Activated naive CD4-positive, alpha-beta T cell treated with anti-CD3 and anti-CD28 coated beads for 36 hours (primary cell): Measurements from ENCODE around the gene ETV3. TPM values are rescaled to one million over a fixed set of nuclear protein-coding genes. Genes with fewer than 3 reads are reported as not detected.

Experiments
- CTCF ChIA-PET: fragments of 350-600 bp; sonication (Branson Sonifier 250); formaldehyde crosslinking; loops from one replicate; lab custom pipeline; 2021; ENCODE audit warnings: antibody characterized with exemption; lab: Charles Lee
- DNase-seq: peaks from one replicate; pipeline ENCODE4 v3.0.0-alpha.2; 2020
- H3K27ac Mint-ChIP-seq: one replicate; pipeline ENCODE4 v1.8.0; 2021; ENCODE audit warnings: mild to moderate bottlenecking, mixed read lengths
- H3K27me3 Mint-ChIP-seq: one replicate; pipeline ENCODE4 v1.8.0; 2021; ENCODE audit warnings: low read depth, mixed read lengths
- H3K36me3 Mint-ChIP-seq: one replicate; pipeline ENCODE4 v1.8.0; 2021; ENCODE audit warnings: low read depth, mixed read lengths
- H3K4me1 Mint-ChIP-seq: one replicate; pipeline ENCODE4 v1.8.0; 2021; ENCODE audit warnings: low read depth, mixed read lengths
- H3K4me3 Mint-ChIP-seq: one replicate; pipeline ENCODE4 v1.8.0; 2021; ENCODE audit warnings: mild to moderate bottlenecking, moderate library complexity, mixed read lengths
- H3K9me3 Mint-ChIP-seq: one replicate; pipeline ENCODE4 v1.8.0; 2021; ENCODE audit warnings: mixed read lengths
- intact Hi-C: fragments of 100-400 bp; cut with micrococcal nuclease; formaldehyde crosslinking; loops from one replicate; pipeline ENCODE4 v1.15.1; 2023
- total RNA-seq, 2 experiments: library from RNA; stranded (reverse); gene quantifications; one replicate each; pipeline ENCODE4 v1.2.3, GENCODE V29; 2021

ETV3 gene
- total RNA-seq, 2 experiments from 2014 or later, result 23.2 to 23.3 TPM

DNA sequence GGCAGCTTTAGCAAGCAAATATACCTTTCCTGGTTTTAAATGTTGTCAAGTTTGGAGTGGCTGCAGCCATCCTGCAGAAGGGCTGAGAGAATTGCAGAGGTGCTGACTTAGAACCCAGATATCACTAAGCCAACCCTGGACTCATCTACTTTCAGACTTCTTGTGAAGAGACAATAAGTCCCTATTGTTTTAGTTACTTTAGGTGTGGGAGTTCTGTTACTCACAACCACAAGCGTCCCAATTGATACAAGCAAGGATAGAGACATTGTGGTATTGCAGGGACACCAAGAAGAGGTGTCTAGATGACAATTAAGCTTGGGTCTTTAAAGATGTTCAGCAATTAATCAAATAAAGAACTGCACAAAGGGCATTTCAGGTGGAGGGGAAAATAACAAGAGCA is 8.8 kb upstream of the ETV3 start:
- Mint-ChIP-seq H3K4me1 (peaks cover 3% of the 10 kb centered on the region), H3K4me3 (no peak overlapping the region), H3K27me3 (no peaks in the 10 kb centered on the region), H3K9me3 (no peaks in the 10 kb centered on the region), H3K36me3 (no peaks in the 10 kb centered on the region), H3K27ac (no peak overlapping the region)
- intact Hi-C loops, result no loop called here
- no peak for DNase-seq
- CTCF ChIA-PET, result interaction anchor here (0.9 to 2.4 kb wide), 3 partner anchors 9 to 57 kb away, joined by 3 to 10 read pairs (median 9); no protein-coding TSS in a partner anchor

DNA sequence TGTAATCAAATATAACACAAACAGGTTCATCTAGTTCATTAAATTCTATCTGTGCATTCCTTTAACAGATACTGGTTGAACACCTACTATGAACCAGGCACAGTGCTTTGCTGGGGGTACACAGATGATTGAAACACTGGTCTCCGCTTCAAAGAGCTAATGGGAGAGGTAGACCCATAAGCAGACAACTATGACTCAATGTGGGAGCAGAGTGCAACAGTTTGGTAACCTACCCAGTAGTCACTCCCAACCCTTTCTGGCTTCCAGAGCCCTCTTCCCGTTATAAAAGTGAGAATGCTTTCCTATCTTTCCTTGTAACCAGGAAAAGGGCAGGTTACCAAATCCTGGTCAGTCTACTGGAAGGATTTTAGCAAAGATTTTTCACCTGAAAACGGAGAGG is 8.0 kb upstream of the ETV3 start:
- Mint-ChIP-seq H3K27ac (no peak overlapping the region), H3K4me3 (no peak overlapping the region), H3K9me3 (no peaks in the 10 kb centered on the region), H3K36me3 (no peaks in the 10 kb centered on the region), H3K27me3 (no peaks in the 10 kb centered on the region), H3K4me1 (peaks cover 3% of the 10 kb centered on the region)
- intact Hi-C loops, result no loop called here
- no peak for DNase-seq
- CTCF ChIA-PET, result interaction anchor here (1.1 to 2.4 kb wide), 3 partner anchors 9 to 56 kb away, joined by 3 to 9 read pairs (median 3); no protein-coding TSS in a partner anchor

GRCh38 chr1:157145076-157145475 is 6.9 kb upstream of the ETV3 start:
- peaks cover 7% of the 10 kb centered on the region for H3K4me1 Mint-ChIP-seq
- no peaks in the 10 kb centered on the region for H3K36me3 Mint-ChIP-seq
- H3K27me3 Mint-ChIP-seq, result no peaks in the 10 kb centered on the region
- intact Hi-C loops, result no loop called here
- no peak overlapping the region for H3K27ac Mint-ChIP-seq
- CTCF ChIA-PET, result no interaction called here
- H3K9me3 Mint-ChIP-seq, result no peaks in the 10 kb centered on the region
- no peak overlapping the region for H3K4me3 Mint-ChIP-seq
- DNase-seq, result no peak

DNA sequence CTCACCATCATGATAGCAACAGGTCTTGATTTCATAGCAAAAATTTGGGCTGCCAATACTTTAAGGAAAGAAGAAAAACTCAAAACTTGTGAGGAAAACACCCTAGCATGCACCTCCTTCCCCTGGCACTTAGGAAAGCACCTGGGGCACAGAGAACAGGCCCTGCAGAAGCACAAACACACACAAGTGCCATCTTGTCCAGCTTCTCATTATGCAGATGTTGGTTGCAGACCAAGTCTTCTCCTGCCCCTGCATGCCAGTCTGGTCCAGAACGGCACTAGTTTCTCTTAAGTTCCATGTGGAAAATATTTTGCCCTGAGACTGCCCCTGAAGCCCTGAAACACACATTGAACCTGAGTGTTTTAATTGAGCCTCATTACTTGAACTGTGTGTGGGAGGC is 6.3 kb upstream of the ETV3 start:
- intact Hi-C loops, result no loop called here
- Mint-ChIP-seq H3K27ac (no peak overlapping the region), H3K4me1 (peaks cover 13% of the 10 kb centered on the region), H3K9me3 (no peaks in the 10 kb centered on the region), H3K27me3 (no peaks in the 10 kb centered on the region), H3K36me3 (no peaks in the 10 kb centered on the region), H3K4me3 (no peak overlapping the region)
- CTCF ChIA-PET, result no interaction called here
- DNase-seq, result no peak

- Mint-ChIP-seq H3K4me3 (no peak overlapping the region), H3K27me3 (no peaks in the 10 kb centered on the region), H3K4me1 (peaks cover 20% of the 10 kb centered on the region), H3K27ac (no peak overlapping the region), H3K9me3 (no peaks in the 10 kb centered on the region), H3K36me3 (no peaks in the 10 kb centered on the region)
- intact Hi-C loops, result no loop called here
- CTCF ChIA-PET, result interaction anchor here (5.0 kb wide), 1 partner anchor 53 kb away, joined by 24 read pairs; no protein-coding TSS in a partner anchor
- DNase-seq, result no peak
These were observed 4.7 kb upstream of the ETV3 start for GRCh38 chr1:157142765-157143423.

- H3K36me3 Mint-ChIP-seq, result no peaks in the 10 kb centered on the region
- no peak for DNase-seq
- intact Hi-C loops, result no loop called here
- no peaks in the 10 kb centered on the region for H3K27me3 Mint-ChIP-seq
- no peaks in the 10 kb centered on the region for H3K9me3 Mint-ChIP-seq
- H3K4me1 Mint-ChIP-seq, result peaks cover 20% of the 10 kb centered on the region
- H3K27ac Mint-ChIP-seq, result no peak overlapping the region
- H3K4me3 Mint-ChIP-seq, result no peak overlapping the region
- CTCF ChIA-PET, result interaction anchor here (1.3 to 5.0 kb wide), 2 partner anchors 15 to 52 kb away, joined by 5 to 24 read pairs; no protein-coding TSS in a partner anchor
These were observed 4.0 kb upstream of the ETV3 start for GRCh38 chr1:157142201-157142600.

GRCh38 chr1:157141212-157141855 is 3.1 kb upstream of the ETV3 start:
- Mint-ChIP-seq H3K36me3 (no peaks in the 10 kb centered on the region), H3K27ac (no peak overlapping the region), H3K9me3 (no peaks in the 10 kb centered on the region), H3K4me1 (peaks cover 27% of the 10 kb centered on the region), H3K4me3 (no peak overlapping the region), H3K27me3 (no peaks in the 10 kb centered on the region)
- CTCF ChIA-PET, result interaction anchor here (1.2 to 5.0 kb wide), 3 partner anchors 16 to 51 kb away, joined by 4 to 24 read pairs (median 5); no protein-coding TSS in a partner anchor
- no peak for DNase-seq
- intact Hi-C loops, result no loop called here

DNA sequence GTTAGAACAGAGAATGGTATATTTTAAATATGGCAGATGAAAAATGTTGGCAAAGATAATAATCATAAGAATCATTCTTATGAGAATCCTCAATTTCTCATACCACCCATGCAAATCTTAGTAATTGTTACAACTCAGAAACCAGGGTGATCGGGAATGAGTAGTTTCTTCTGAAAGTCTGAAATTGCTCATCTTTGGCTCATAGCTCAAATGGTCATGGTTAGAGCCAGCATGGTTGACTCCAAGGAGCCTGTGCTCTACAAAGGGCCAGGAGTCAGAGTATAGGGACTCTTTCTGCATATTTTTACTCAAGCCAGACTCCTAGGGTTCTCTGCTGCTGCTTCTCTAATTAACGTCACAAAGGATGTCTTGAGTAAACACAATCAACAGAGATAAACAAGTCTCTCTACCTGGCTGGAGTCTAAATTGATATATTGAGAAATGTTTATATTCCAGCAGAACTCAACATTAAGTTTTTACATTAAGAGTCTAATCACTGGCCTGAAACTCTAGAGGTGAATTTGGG is 1.9 kb upstream of the ETV3 start:
- Mint-ChIP-seq H3K36me3 (peaks cover 7% of the 10 kb centered on the region), H3K4me1 (peaks cover 39% of the 10 kb centered on the region), H3K27me3 (no peaks in the 10 kb centered on the region), H3K4me3 (no peak overlapping the region), H3K9me3 (no peaks in the 10 kb centered on the region), H3K27ac (no peak overlapping the region)
- intact Hi-C loops, result no loop called here
- DNase-seq, result no peak
- CTCF ChIA-PET, result interaction anchor here (0.8 to 5.0 kb wide), 4 partner anchors 13 to 50 kb away, joined by 3 to 24 read pairs (median 4); no protein-coding TSS in a partner anchor

GRCh38 chr1:157139052-157139715 is 989 bp upstream of the ETV3 start:
- peaks cover 48% of the 10 kb centered on the region for H3K4me1 Mint-ChIP-seq
- H3K9me3 Mint-ChIP-seq, result no peaks in the 10 kb centered on the region
- DNase-seq, result no peak
- CTCF ChIA-PET, result interaction anchor here (1.3 to 5.0 kb wide), 2 partner anchors 15 to 49 kb away, joined by 3 to 24 read pairs; no protein-coding TSS in a partner anchor
- peaks cover 17% of the 10 kb centered on the region for H3K36me3 Mint-ChIP-seq
- H3K27ac Mint-ChIP-seq, result peak overlapping the region; percentile 67
- H3K4me3 Mint-ChIP-seq, result peak overlapping the region; percentile 96
- H3K27me3 Mint-ChIP-seq, result no peaks in the 10 kb centered on the region
- intact Hi-C loops, result loop anchor here (2.0 to 10.0 kb wide), 4 partner anchors 322 to 1876 kb away; partner anchors contain the start of genes MEF2D, PRCC and SH2D2A

DNA sequence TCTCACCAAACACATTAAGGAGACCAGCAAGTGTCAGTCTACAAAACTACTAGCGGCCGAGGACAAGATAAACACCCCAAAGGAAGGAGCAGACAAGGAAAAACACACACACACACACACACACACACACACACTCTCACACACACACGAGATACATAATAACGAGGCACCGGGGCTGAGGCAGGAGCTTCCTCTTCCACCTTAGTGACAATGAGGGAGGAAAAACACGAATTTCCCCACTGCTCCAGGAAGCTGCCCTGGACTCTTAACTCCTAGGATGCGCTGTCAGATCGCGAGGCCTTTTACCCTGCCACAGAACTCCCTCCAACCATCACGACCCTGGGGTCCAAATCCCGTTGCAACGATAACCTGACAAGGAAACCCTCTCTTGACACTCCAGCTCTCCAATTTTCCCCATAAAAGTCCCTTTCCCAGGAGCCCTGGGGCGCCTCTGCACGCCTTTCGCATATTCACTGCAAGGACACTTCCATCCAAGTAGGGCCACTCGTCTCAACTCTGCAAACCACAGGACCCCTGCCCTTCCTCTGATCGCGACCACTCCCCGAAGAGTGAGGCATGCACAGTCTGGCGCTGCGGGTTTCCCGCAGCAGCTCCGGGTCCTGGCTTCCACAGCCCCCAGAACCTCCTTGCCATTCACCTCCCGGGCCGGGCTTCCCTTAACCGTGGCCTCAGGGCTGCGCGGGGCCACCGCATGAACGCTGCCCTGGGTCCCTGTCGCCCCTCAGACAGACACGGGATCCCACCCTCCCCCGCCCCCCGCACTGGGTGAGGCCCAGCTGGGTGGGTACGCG is 581 bp downstream of the ETV3 start:
- CTCF ChIA-PET, result interaction anchor here (0.6 to 5.5 kb wide), 2 partner anchors 11 to 48 kb away, joined by 3 to 45 read pairs; no protein-coding TSS in a partner anchor
- Mint-ChIP-seq H3K36me3 (peaks cover 31% of the 10 kb centered on the region), H3K27me3 (no peaks in the 10 kb centered on the region), H3K4me1 (peaks cover 63% of the 10 kb centered on the region), H3K27ac (peak overlapping the region; percentile 85), H3K9me3 (no peaks in the 10 kb centered on the region), H3K4me3 (peak overlapping the region; percentile 96)
- intact Hi-C loops, result loop anchor here (2.0 to 10.0 kb wide), 4 partner anchors 320 to 1877 kb away; partner anchors contain the start of genes MEF2D, PRCC and SH2D2A
- DNase-seq, result peak; percentile 46

DNA sequence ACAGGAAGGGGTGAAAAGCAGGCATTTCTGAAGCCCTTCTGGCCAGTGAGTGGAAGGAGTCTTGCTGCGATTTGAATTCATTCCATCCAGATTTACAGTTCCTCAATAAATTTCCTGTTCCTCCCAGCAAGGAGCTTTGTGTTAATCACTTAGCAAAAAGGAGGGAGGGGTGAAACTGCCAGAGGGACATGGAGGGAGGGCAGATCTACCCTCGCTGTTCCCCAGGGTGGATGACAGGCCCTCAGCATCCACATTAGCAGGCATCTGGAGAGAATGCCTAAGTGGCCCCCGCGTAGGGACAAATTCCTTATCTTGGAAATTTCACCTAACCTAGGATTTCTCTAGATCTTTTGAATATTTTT is 1.2 kb downstream of the ETV3 start:
- H3K9me3 Mint-ChIP-seq, result no peaks in the 10 kb centered on the region
- intact Hi-C loops, result loop anchor here (5.0 to 10.0 kb wide), 3 partner anchors 320 to 1878 kb away; partner anchors contain the start of genes MEF2D and SH2D2A
- no peak for DNase-seq
- peak overlapping the region; percentile 96 for H3K4me3 Mint-ChIP-seq
- peaks cover 37% of the 10 kb centered on the region for H3K36me3 Mint-ChIP-seq
- H3K27ac Mint-ChIP-seq, result peak overlapping the region; percentile 85
- CTCF ChIA-PET, result interaction anchor here (5.5 kb wide), 1 partner anchor 47 kb away, joined by 45 read pairs; no protein-coding TSS in a partner anchor
- H3K4me1 Mint-ChIP-seq, result peaks cover 69% of the 10 kb centered on the region
- H3K27me3 Mint-ChIP-seq, result no peaks in the 10 kb centered on the region
